Activated CD4-positive, alpha-beta T cell treated with anti-CD3 and anti-CD28 coated beads for 48 hours (primary cell): ENCODE data around the gene AARS2.
"Not testable (repeated sequence)": the region's sequence is repeated elsewhere in the genome, so short reads cannot be mapped to it uniquely, and the experiment has no call there.

Experiments used
- DNase-seq: peaks from one replicate; pipeline ENCODE4 v3.0.0-alpha.2; 2020

AARS2 gene

DNA sequence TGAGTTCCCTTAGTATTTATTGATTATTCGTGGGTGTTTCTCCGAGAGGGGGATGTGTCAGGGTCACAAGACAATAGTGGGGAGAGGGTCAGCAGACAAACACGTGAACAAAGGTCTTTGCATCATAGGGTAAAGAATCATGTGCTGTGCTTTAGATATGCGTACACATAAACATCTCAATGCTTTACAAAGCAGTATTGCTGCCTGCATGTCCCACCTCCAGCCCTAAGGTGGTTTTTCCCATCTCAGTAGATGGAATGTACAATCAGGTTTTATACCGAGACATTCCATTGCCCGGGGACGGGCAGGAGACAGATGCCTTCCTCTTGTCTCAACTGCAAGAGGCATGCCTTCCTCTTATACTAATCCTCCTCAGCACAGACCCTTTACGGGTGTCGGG lies 15.1 kb upstream of the AARS2 start:
- not testable (repeated sequence) for DNase-seq

DNA sequence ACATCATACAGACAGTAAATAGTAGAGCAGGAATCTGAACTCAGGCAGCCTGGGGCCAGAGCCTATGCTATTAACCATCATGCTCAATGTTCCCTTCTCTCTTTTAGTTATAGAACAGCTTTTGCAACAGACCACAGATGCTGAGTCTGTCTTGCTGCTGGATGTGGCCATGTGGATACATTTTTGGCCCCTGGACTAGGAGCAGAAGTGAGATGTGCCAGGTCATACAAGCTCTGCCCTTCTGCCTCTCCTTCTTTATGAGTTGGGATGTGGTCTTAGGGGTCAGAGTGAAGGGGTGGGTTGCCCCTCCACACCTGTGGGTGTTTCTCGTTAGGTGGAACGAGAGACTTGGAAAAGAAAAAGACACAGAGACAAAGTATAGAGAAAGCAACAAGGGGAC lies 14.6 kb upstream of the AARS2 start:
- no peak for DNase-seq

DNA sequence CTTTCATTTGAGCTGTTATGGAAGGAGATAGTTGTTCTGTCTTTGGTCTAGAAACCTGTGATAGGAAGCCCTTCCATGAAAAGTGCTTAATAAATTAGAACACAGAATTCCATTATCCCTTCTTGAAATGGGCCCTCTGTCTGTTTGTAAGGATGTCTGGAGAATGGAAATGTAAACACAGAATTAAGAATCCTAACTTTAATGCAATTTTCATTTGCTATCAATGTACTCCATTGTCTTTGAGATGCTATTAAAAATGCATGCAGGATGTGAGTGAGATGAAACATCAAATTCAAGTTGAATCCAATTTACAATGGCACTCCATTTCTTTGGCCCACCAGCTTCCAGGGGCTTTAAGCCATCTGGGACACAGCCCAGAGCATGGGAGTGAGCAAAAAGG lies 13.9 kb upstream of the AARS2 start:
- no peak for DNase-seq

DNA sequence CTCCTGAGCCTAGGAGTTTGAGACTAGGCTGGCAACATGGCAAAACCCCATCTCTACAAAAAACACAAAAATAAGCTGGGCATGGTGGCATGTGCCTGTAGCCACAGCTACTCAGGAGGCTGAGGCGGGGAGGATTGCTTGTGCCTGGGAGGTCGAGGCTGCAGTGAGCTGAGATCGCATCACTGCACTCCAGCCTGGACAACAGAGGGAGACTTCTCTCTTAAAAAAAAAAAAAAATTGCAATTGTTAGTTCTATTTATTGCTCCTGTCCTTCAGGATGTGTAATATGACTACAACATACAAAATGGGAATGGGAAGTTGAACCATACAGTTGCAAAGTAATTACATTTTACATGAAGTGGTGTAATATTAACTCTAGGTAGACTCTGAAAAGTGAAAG lies 8.1 kb upstream of the AARS2 start:
- DNase-seq = no peak

DNA sequence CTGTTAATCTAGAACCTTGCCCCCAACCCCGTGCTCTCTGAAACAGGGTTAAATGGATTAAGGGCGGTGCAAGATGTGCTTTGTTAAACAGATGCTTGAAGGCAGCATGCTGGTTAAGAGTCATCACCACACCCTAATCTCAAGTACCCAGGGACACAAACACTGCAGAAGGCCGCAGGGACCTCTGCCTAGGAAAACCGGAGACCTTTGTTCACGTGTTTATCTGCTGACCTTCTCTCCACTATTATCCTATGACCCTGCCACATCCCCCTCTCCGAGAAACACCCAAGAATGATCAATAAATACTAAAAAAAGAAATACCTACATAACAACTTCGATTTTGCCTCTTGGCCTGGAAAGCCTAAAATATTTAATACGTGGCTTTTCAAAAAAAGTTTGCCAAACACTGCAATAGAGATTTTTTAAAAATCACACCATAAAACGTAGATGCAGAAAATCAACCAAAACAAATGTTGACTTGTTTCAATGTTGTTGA lies 4.0 kb upstream of the AARS2 start:
- not testable (repeated sequence) for DNase-seq

DNA sequence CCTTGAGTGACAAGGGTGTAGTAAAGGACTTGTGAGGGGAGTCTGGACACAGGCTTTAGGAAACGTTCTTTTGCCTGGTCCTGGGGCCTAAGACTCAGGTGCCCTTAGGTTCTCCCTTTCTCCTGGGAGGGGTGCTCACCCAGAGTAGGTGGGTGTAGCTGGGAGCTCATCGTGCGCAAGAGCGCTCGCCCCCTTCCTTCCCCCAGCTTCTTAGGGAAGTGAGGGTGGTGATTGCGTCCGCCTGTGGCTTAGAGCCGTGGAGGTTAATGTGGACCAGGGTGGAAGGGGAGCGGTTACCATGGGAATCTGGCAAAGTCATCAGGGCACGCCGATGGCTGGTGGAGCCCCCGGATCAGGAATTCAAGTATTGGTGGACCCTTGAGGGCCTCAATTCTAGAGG lies 3.3 kb upstream of the AARS2 start:
- DNase-seq = no peak

DNA sequence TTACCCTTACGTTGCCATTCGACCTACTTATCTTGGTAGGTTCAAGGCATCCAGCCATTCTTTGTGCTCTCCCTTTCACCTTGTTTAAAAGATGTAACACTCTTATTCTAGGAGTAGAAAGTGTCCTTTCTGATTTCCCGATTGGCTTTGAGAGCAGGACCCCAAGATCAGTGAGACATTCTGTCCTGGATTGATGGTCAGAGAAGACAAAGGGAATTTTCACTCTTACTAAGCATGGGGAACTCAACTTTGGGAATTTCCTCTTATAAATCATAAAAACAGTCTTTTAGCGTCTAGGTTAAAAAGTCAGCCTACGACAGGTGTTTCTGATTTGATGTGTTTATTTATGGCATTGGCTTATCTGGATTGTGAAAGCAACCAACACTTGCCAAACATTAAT lies 2.8 kb upstream of the AARS2 start:
- DNase-seq = no peak

DNA sequence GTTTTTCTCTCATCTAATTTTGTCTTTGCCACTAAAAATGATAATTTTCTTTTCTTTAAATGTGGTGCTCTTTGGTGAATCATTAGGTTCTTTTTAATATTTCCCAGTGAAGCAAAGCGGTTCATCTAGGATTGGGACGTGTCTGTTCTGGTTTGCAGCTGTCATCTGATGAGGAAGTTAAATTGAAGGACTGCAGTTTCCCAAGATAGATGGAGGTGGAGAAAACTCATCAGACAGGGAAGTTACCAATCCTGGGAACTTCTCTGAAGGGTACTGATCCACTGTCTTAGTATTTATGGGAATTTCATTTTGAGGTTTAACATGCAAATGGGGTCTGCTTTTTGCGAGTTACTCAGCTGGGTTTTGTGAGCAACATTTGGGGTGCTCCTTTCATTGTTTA lies 2.4 kb upstream of the AARS2 start:
- no peak for DNase-seq

DNA sequence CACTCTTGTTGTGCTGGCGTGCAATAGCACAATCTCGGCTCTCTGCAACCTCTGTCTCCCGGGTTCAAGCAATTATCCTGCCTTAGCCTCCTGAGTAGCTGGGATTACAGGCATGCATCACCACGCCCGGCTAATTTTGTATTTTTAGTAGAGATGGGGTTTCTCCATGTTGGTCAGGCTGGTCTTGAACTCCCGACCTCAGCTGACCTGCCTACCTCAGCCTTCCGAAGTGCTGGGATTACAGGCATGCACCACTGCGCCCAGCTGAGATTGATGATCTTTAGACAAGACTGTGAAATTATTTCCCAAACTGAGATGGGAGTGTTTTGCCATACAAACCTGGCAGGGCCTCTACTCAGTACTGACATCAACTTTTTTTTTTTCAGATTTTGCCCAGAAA lies 1.5 kb upstream of the AARS2 start:
- not testable (repeated sequence) for DNase-seq

DNA sequence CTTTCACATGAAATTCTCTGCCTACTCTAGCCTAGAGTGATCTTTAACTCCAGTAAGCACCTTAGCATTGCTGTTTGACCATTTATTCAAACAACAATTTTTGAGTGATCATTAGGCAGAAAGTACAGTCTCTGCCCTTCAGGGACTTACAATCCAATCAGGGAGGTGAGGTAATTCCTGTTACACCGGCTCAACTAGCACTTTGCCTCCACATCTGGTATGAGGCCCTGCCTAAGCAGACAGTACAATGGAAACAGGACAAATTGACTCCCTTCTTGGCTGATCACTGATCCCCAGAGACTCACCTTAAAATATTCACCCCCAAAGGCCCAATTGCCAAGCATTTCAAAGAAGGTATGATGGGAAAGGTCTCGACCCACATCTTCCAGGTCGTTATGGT lies 1.4 kb downstream of the AARS2 start:
- DNase-seq = no peak

DNA sequence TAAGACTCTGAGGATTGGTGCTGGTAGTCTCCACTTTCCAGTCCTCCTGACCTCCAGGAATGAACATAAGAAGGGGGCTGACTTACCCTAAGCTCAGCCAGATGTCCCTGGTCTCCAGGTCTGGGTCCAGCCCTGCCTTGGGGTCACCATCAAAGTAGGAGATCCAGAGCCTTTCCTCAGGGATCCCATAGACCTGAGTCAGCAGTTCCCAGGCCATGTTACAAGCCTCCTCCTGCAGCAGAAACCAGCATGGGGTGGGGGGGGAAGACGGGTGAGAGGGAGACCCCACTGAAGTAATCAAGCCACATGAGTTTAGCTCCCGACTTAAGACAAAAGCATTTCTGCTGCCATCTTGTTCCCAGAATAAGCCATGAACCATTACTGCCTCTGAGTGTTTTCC lies 1.8 kb downstream of the AARS2 start:
- DNase-seq = no peak

DNA sequence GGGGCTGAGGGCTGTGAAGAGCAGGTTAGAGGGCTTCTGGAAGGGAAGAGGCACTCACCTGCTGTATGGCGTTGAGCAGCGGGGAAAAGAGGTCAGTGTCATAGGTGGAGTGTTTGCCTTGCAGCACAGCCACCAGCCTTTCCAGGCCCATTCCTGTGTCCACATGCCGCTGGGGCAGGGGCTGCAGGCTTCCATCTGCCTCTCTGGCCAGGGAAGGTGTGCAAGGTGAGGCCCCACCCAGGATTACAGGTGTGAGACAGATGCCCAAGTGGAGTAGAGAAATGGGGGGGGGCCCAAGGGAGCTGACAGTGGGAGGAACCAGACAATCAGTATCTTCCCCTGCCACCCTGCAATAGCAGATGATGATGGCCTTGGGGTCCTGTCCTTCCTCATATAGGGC lies 2.9 kb downstream of the AARS2 start:
- DNase-seq = no peak

DNA sequence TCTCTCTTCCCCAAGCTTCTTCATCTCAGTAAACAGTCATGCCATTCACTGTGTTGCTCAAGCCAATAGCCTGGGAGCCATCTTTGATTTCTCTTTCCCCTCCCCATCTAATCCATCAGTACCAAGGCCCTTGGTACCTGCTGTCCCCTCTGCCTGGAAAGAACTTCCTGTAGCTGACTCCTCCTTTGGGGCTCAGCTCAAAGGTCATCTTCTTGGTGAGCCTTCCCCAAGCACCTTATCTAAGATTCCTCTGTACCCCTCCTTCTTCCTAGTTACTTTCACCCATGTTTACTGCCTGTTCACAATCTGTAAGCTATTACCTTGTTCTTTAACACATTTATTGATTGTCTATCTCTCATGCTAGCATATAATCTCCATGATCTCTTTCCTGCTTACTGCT lies 3.5 kb downstream of the AARS2 start:
- DNase-seq = no peak

DNA sequence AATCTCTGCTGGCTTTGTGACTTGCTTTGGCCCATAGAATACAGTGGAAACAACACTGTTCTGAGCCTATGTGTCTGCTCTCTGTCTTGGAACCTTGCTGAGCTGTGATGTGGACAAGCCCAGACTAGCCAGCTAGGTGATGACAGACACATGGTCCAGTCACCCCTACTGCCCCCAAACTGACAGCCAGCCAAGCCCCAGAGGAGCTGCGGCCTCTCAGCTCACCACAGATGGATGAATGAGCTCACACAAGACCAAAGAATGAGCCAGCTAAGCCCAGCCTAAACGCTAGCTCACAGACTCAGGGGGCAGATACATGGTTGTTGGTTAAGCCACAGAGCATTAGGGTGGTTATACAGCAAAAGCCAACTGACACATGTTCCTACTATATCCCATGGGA lies 4.1 kb downstream of the AARS2 start:
- DNase-seq = no peak

DNA sequence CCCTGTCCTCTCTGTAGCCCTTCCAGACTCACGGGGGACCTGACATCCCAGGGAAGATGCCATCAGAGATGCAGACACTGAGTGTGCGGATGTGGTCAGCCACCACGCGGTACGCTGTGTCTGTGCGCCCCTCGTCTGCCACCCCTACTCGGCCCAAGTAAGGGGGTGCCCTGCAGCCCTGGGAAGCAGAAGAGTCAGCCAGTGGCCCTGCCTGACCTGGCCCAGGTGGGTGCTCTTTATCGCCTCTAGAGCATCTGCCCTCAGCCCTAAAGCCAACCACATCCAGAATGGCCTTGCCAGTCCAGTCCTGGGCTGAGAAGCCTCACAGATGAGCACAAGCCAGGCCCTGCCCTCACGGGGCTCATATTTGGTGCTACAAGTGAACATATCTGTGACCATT lies 5.9 kb downstream of the AARS2 start:
- no peak for DNase-seq

DNA sequence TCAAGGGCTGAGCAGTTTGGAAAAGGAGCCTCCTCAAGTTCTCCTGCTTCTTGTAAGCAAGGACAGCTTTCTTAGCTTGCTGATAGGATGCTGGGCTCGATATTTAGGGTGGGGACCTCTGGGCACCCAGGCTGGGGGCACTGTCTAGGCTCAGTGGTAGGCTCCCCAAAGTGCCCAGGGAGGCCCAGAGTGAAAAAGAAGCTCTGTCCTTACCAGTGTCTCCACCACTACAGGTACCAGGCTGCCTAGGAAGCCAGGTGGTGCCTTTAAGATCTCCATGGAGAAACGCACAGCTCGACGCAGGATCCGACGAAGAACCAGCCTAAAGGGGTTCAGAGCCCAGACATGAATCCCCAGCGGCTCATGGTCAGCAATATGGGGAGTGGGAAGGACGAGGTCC lies 6.4 kb downstream of the AARS2 start:
- DNase-seq = no peak

DNA sequence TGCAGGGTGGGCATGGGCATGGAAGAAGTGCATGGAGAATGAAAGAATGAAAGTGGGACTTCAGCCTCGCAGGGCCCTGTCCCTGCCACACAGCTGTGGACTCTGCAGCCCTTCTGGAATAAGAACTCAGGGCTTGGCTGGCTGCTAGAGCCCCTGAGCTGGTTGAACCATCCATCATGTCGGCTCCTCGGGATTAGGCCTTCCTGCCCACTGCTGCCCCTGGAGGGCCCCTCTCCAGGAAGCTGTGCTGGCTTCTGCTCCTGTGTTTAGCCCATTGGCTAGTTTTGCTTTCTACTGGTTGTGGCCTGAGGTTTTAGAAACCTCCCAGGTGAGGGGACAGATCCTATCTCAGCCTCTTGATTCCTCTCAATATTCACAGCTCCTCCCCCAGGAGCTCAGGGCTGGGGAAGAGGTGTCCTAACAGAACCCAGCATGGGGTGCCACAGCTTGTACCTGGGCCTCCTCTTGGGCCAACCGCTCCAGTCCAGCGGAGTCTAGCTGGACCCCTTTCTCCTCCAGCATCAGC lies 7.9 kb downstream of the AARS2 start:
- no peak for DNase-seq

DNA sequence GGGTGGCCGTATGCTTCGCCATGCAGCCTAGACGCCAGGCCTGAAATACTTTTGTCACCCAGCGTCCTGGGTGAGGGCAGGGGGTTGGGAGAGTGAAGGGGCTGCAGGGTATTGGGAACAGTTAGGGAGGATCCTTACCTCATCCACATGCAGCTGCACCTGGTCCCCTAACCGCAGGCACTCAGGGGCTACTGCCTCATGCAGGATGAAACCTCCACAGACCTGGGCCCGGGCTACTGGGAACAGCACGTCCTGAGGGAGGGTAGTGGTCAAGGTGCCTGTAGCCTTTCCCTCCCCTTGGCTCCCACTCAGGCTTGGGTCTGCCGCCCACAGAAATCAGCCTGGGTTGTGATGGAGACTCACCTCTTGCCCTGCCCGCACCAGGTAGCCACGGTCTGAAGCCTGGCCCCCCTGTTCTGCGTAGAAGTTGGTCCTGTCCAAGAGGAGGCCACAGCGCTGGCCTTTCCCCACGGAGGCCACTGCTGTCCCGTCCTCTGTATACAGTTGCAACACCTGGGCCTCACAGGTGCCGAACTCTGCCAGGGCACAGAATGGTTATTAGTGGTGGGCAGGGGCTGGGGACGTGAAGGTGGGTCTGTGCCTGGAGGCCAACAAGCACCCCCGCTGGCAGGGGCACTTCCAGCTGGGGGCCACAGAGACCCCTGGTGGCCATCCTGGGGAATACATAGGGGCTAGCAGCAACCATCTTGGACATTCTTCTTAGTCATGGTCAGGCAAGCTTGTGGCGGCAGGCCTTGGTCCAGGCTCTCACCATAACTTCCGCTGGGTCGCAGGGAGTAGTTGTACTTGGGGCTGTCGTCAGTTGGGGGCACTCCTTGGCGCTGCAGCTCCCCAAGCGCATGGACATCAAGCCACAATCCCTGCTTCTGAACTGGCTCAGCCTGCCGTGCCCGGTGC lies 8.6 kb downstream of the AARS2 start:
- DNase-seq = peak; percentile 46

DNA sequence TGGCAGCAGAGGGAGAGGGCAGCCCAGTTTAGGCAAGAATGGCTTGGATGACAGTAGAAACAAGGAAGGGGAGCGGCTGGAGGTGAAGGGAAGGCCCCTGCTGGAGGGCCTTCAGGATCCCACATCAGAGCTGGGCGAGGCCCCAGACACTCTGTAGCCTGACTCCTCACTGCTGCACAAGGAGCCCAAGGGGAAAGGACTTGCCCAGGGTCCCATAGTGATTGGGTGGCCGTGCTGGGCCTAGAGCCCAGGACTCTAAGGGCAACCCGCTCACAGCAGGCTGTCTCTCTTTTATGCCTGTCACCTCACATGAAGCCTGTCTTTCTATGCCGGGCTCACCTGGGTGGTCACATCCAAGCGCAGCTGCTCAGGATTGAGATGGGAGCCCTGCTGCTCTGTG lies 9.3 kb downstream of the AARS2 start:
- DNase-seq = no peak

DNA sequence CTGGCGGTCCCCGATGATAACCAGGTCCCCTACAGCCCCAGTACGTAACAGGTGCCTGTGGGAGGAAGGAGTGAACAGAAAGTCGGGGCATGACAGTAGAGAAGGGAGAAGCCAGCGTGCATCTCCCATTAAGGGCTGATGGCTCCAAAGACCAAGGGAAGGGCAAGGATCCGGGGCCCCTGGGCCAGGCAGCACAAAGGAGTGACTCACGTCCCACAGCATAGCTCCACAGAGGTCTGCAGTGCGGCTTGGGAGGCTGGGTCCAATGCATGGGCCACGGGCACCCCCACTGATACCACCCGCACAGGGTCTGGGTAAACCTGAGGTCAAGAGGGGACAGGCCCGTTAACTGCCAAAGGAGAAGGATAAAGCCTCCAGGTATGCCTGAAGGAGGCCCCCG lies 10.3 kb downstream of the AARS2 start:
- DNase-seq = no peak

DNA sequence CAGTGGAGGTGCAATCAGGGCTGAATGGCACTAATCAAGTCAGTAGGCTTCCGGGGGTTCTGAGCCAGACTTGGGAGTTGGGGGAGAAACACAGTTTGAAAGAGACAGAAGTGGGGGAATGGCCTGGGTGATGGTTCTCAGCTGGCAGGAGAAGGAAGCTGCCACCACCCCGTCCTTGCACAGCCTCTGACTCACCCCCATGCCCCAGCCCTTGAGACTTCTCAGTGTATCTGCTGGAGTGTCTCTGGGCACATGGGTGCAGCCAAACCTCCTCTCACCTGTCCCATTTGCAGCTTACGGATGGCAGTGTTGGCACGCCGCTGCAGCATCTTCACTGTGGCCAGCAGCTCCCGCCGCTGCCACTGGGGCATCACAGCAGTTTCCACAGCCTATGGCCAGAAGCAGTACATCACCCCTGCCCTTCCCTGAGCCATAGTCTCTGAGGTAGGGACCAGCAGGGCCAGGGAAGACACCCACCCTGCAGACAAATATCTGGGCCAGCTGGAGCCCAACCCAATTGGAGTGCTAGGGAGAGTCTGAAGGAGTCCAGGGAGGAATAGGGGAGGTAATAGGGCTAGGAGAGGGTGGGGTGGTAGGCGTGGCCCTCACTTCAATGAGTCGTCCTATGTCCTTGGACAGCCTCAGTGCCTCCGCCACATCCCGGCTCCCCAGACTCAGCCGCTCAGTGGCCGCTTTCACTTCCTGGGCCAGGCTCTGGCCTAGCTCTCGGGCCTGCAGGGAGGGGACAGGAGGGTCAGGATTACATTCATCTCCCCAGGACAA lies 11.2 kb downstream of the AARS2 start:
- DNase-seq = no peak

DNA sequence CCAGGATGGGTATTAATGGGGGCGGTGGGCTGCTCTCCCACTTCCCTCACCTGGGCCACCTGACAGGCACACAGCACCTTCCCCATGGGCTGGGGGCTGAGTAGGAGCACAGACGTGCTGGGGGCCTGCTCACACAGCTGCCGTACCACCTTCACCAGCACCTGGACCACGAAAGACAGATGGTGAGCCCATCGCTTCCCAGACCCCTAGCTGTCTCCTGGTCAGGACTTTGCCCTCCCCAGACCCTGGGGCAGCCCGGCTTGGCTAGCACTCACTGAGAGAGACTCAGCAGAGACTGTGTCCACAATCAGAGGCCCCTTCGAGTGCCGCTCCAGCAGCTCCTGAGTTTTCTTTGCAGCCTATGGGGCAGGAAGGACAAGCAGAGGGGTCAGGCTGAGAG lies 12.0 kb downstream of the AARS2 start:
- DNase-seq = no peak

DNA sequence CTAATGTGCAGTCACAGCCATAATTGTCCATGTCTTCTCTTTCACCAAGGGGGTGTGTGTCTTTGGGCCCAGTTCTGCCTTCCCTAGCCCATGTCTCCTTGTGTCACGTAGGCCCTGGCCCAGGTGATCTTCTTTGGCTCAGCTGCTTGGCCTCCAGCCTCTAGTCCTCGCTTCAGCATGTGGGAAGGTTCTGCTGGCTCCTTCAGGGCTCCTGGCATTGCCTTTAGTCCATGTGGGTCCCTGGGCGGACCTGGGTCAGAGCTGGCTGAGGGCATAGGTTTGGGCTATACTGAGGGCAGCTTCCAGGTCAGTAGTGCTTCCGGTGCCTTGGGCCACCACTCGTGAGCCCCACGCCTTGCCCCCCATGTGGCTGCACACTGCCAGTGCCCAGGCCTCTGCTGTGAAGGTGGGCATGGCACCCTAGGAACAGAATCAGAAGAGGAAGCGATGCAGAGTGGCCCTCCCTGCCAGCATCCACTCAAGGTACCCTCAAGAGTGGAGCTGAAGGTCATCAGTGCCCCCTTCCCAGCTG lies 12.8 kb downstream of the AARS2 start:
- no peak for DNase-seq

DNA sequence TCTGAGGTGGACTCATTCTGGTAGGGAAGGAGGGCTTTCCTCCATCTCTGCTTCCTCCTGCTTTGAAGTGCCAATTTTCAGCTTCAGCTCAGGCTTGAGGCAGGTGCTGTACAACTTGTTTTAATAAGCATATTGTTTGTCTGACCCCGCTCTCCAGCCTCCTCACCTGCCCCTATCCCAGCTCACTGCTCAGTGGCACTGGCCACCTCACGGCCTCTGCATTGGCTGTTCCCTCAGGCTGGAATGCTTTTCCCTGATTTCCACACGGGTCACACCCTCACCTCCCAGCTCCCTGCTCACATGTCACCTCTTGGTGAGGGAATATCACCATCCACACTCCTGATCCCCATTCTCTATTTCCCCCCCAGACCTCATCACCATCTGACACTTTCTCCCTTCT lies 14.3 kb downstream of the AARS2 start:
- DNase-seq = no peak
